Smooth muscle cell (in vitro differentiated cells): ENCODE measurements around the gene DNMBP. TPM values are rescaled to one million over a fixed set of nuclear protein-coding genes. Genes with fewer than 3 reads are reported as not detected.

ENCODE experiments used
- DNase-seq: peaks from one replicate; lab custom pipeline; 2025; ENCODE audit not compliant: unreplicated experiment; lab: John Stamatoyannopoulos, UW
- H2AFZ ChIP-seq: fragments of 200-600 bp; sonication (generic); 2 replicates; pipeline ENCODE4 v1.6.0; 2016; ENCODE audit warnings: antibody characterized with exemption, low read depth, mild to moderate bottlenecking
- H3F3A ChIP-seq: fragments of 200-600 bp; sonication (generic); 2 replicates; pipeline ENCODE4 v1.6.0; 2017; ENCODE audit warnings: antibody characterized with exemption, low read depth
- H3K27ac ChIP-seq: fragments of 200-600 bp; sonication (generic); 2 replicates; pipeline ENCODE4 v1.5.1; 2016; ENCODE audit warnings: low read depth, mild to moderate bottlenecking
- H3K27me3 ChIP-seq: fragments of 200-600 bp; sonication (generic); 2 replicates; pipeline ENCODE4 v1.6.1; 2016; ENCODE audit warnings: low read depth, mild to moderate bottlenecking
- H3K36me3 ChIP-seq: fragments of 200-600 bp; sonication (generic); 2 replicates; pipeline ENCODE4 v1.5.1; 2016; ENCODE audit warnings: low read depth
- H3K4me1 ChIP-seq: fragments of 200-600 bp; sonication (generic); 2 replicates; pipeline ENCODE4 v1.5.1; 2016; ENCODE audit warnings: low read depth
- H3K4me2 ChIP-seq: fragments of 200-600 bp; sonication (generic); 2 replicates; pipeline ENCODE4 v1.6.0; 2016; ENCODE audit warnings: mild to moderate bottlenecking
- H3K4me3 ChIP-seq: fragments of 200-600 bp; sonication (generic); 2 replicates; pipeline ENCODE4 v1.5.1; 2016; ENCODE audit warnings: mild to moderate bottlenecking
- H3K79me2 ChIP-seq: fragments of 200-600 bp; sonication (generic); 2 replicates; pipeline ENCODE4 v1.6.0; 2016; ENCODE audit warnings: low read depth, mild to moderate bottlenecking
- H3K9ac ChIP-seq: fragments of 200-600 bp; sonication (generic); 2 replicates; pipeline ENCODE4 v1.6.0; 2016; ENCODE audit warnings: low read depth
- H3K9me3 ChIP-seq: fragments of 200-600 bp; sonication (generic); replicated peaks from 2 replicates; pipeline ENCODE4 v1.5.1; 2016; ENCODE audit warnings: low read depth
- H4K20me1 ChIP-seq: fragments of 200-600 bp; sonication (generic); 2 replicates; pipeline ENCODE4 v1.6.0; 2016; ENCODE audit warnings: low read depth
- CTCF ChIP-seq: fragments of 200-600 bp; sonication (generic); IDR thresholded peaks from 2 replicates; pipeline ENCODE4 v1.5.1; 2017; ENCODE audit warnings: borderline replicate concordance, mild to moderate bottlenecking, antibody characterized with exemption; ENCODE audit not compliant: insufficient read depth, poor library complexity, severe bottlenecking
- WGBS: methylation state at CpG from one replicate; pipeline ENCODE4 v1.1.7; 2016; ENCODE audit warnings: low lambda C conversion rate; 5-methylcytosine and 5-hydroxymethylcytosine counted together
- polyA plus RNA-seq: library from polyadenylated mRNA; unstranded; fragments of >200 nt; fragmentation: Nextera tagmentation; extraction: Ambion mirVana; gene quantifications from 2 replicates; pipeline ENCODE4 v1.2.1, GENCODE V29; 2016
- total RNA-seq: library from RNA; depleted of rRNA; stranded (reverse); fragments of >200 nt; gene quantifications from 2 replicates; pipeline ENCODE4 v1.2.3, GENCODE V29; 2014

Gene DNMBP
- total and polyA plus RNA-seq, 2 experiments from 2014 or later: 9.4 to 17.9 TPM

DNA sequence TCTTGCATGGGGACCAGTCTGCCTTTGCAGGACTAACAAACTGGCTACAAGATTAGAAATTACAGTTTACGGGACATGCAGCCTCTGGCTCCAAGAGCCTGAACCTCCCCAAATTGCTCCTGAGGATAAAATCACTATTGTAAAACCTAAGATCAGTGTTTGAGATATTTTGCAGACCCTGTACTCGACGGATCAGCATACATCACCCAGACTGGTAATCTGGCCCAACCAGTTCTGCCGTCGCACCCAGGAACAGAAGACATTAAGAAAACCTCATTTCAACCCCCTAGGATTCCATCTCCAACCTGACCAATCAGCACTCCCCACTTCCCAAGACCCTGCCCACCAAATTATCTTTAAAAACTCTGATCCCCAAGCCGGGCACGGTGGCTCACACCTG is 27.1 kb upstream of the DNMBP start:
- H3F3A ChIP-seq: no peaks in the 10 kb centered on the region
- TF ChIP-seq CTCF: no peak
- no peaks in the 10 kb centered on the region for H4K20me1 ChIP-seq
- H3K27me3 ChIP-seq: no peaks in the 10 kb centered on the region
- H3K9ac ChIP-seq: no peak overlapping the region
- no peaks in the 10 kb centered on the region for H3K4me1 ChIP-seq
- no peaks in the 10 kb centered on the region for H3K79me2 ChIP-seq
- H3K27ac ChIP-seq: no peak overlapping the region
- 44% methylated on average over 7 of the region's 7 CpGs for WGBS
- no peak overlapping the region for H3K4me3 ChIP-seq
- H3K4me2 ChIP-seq: no peak overlapping the region
- no peaks in the 10 kb centered on the region for H3K9me3 ChIP-seq
- H2AFZ ChIP-seq: peak overlapping the region; percentile 24
- no peaks in the 10 kb centered on the region for H3K36me3 ChIP-seq
- no peak for DNase-seq

GRCh38 chr10:100033766-100034418 is 24.1 kb upstream of the DNMBP start:
- Histone ChIP-seq H3K9ac (no peak overlapping the region), H4K20me1 (no peaks in the 10 kb centered on the region), H3F3A (no peaks in the 10 kb centered on the region), H3K79me2 (no peaks in the 10 kb centered on the region), H3K4me2 (no peak overlapping the region), H3K4me3 (no peak overlapping the region), H3K27me3 (no peaks in the 10 kb centered on the region), H2AFZ (no peak overlapping the region), H3K9me3 (no peaks in the 10 kb centered on the region), H3K27ac (no peak overlapping the region), H3K4me1 (no peaks in the 10 kb centered on the region), H3K36me3 (no peaks in the 10 kb centered on the region)
- no peak for TF ChIP-seq CTCF
- no peak for DNase-seq
- WGBS: 64% methylated on average over 1 of the region's 1 CpG

DNA sequence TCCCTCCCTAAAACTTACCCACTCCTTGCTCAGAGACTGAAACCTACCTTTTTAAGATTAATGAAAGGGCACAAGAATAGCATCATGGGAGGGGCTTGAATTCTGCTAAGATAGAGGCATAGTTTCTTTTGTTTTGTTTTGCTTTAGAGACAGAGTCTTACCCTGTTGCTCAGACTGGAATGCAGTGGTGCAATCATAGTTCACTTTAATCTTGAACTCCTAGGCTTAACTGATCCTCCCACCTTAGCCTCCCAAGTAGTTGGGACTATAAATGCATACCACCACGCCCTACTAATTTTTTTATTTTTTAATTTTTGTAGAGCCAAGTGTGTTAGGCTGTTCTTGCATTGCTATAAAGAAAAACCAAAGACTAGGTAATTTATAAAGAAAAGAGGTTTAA is 17.7 kb upstream of the DNMBP start:
- no peak overlapping the region for H3K9ac ChIP-seq
- WGBS: 88% methylated on average over 1 of the region's 1 CpG
- no peak overlapping the region for H3K4me2 ChIP-seq
- H3K79me2 ChIP-seq: no peaks in the 10 kb centered on the region
- H3F3A ChIP-seq: no peaks in the 10 kb centered on the region
- H3K9me3 ChIP-seq: no peaks in the 10 kb centered on the region
- no peak for DNase-seq
- H3K36me3 ChIP-seq: no peaks in the 10 kb centered on the region
- H3K27me3 ChIP-seq: no peaks in the 10 kb centered on the region
- no peaks in the 10 kb centered on the region for H4K20me1 ChIP-seq
- no peak overlapping the region for H2AFZ ChIP-seq
- H3K4me3 ChIP-seq: no peak overlapping the region
- H3K4me1 ChIP-seq: no peaks in the 10 kb centered on the region
- no peak overlapping the region for H3K27ac ChIP-seq
- TF ChIP-seq CTCF: no peak

GRCh38 chr10:100025576-100025975 is 15.8 kb upstream of the DNMBP start:
- DNase-seq: no peak
- no peak overlapping the region for H3K4me3 ChIP-seq
- no peak overlapping the region for H3K9ac ChIP-seq
- no peaks in the 10 kb centered on the region for H4K20me1 ChIP-seq
- H2AFZ ChIP-seq: no peak overlapping the region
- H3K9me3 ChIP-seq: no peaks in the 10 kb centered on the region
- 81% methylated on average over 5 of the region's 5 CpGs for WGBS
- H3K36me3 ChIP-seq: no peaks in the 10 kb centered on the region
- H3K4me1 ChIP-seq: no peaks in the 10 kb centered on the region
- no peak overlapping the region for H3K4me2 ChIP-seq
- H3F3A ChIP-seq: no peaks in the 10 kb centered on the region
- TF ChIP-seq CTCF: no peak
- H3K79me2 ChIP-seq: no peaks in the 10 kb centered on the region
- no peaks in the 10 kb centered on the region for H3K27me3 ChIP-seq
- no peak overlapping the region for H3K27ac ChIP-seq
